Colonic mucosa (tissue), 4 donors: ENCODE results near the gene APLN. TPM values are rescaled to one million over a fixed set of nuclear protein-coding genes. Genes with fewer than 3 reads are reported as not detected.

Source experiments
- DNase-seq: peaks from one replicate; pipeline ENCODE4 v3.0.0-alpha.2; 2020
- H3K27ac ChIP-seq: fragments of 200-600 bp; one replicate; pipeline ENCODE4 v1.8.0; 2021
- H3K27me3 ChIP-seq: fragments of 200-600 bp; one replicate; pipeline ENCODE4 v1.8.0; 2021
- H3K36me3 ChIP-seq: fragments of 200-600 bp; one replicate; pipeline ENCODE4 v1.8.0; 2021
- H3K4me1 ChIP-seq: fragments of 200-600 bp; one replicate; pipeline ENCODE4 v1.8.0; 2021; ENCODE audit warnings: mild to moderate bottlenecking
- H3K4me3 ChIP-seq: fragments of 200-600 bp; one replicate; pipeline ENCODE4 v1.8.0; 2021
- H3K9ac ChIP-seq, 2 donors: one replicate each; pipeline ENCODE4 v1.7.0; 2013; ENCODE audit warnings: control low read depth in 2 of 2, low read depth in 2 of 2, low read length in 2 of 2
- H3K9me3 ChIP-seq: fragments of 200-600 bp; one replicate; pipeline ENCODE4 v1.8.0; 2021
- CTCF ChIP-seq: fragments of 200-600 bp; IDR thresholded peaks from one replicate; pipeline ENCODE4 v1.8.0; 2022; ENCODE audit warnings: antibody characterized with exemption, mild to moderate bottlenecking
- intact Hi-C: fragments of 100-400 bp; cut with DNase I; formaldehyde crosslinking; loops from one replicate; pipeline ENCODE4 v1.14.1; 2022
- total RNA-seq, 2 donors: library from RNA; stranded (reverse); fragmentation: NEBNext Ultra II Directional in 1 of 2; extraction: Animal tissue kit (Norgen Biotek cat#: 25700) in 1 of 2; gene quantifications; one replicate each; pipeline ENCODE4 v1.2.1, GENCODE V29; 2021
- donor health status: healthy.
- donor health status: DM: no; HTN: no; CAD: no.
- donor health status: DM: no; HTN: no; CAD: no.

APLN gene
- total RNA-seq, 2 donors from 2014 or later: 0.15 to 2.7 TPM

DNA sequence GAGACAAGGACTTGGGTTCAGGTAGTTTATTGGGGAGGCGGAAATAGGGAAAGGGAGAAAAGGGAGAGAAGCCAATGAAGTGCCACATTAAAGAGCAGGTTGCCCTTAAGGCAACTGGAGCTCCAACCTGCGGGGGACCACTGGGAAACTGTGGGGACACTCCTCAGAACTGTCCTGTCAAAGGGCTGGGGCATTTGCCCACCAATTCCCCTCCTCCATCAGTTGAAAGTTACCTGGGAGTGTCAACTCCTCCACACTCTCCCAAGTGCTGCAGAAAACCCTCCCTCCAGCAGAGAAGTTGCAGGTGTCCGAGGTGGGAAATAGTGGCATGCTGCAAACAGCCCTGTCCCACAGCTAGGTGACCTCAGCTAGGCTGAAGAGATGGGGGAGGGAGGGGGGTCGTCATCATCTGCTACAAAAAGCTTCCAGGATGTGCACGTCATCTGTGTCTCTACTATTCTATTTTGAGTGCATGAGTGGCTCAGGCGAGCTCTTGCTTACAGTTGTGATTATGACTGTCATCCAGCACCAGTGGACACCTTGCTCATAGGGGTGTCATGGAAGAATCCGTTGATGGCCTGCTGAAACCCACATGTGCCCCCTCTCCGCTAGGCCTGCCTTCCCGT, 42.6 kb upstream of the APLN start:
- no peak overlapping the region for H3K4me3 ChIP-seq
- H3K36me3 ChIP-seq: no peaks in the 10 kb centered on the region
- H3K4me1 ChIP-seq: no peaks in the 10 kb centered on the region
- intact Hi-C loops: no loop called here
- no peaks in the 10 kb centered on the region for H3K9me3 ChIP-seq
- DNase-seq: no peak
- H3K27me3 ChIP-seq: no peaks in the 10 kb centered on the region
- no peak for TF ChIP-seq CTCF
- no peak overlapping the region for H3K9ac ChIP-seq
- H3K27ac ChIP-seq: no peak overlapping the region

DNA sequence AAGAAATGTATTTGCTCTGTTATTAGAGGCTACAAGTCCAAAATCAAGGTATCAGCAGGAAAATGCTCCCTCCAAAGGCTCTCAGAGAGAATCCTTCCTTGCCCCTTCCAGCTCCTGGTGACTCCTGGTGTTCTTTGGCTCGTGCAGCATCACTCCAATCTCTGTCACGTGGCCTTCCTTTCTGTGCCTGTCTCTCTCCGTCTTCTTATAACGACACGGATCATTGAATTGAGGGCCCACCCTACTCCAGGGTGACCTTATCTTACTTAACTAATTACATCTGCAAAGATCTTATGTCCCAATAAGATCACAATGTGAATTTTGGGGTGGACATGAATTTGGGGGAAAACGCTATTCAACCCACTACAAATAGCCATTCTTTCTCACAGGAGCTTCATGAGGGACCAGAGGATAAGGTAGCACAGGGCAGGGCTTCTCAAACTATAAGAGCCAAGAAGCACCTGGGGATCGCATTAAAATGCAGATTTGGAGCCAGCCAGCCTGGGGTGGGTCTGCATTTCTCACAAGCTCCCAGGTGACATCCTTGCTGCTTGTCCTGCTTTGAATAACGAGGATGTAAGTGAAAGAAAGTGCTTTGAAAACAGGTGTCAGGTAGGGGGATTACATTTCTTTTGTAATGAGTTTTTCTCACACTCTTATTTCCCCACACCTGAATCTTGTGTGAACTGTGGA, 41.9 kb upstream of the APLN start:
- H3K4me1 ChIP-seq: no peaks in the 10 kb centered on the region
- intact Hi-C loops: no loop called here
- no peaks in the 10 kb centered on the region for H3K9me3 ChIP-seq
- no peaks in the 10 kb centered on the region for H3K27me3 ChIP-seq
- no peak for TF ChIP-seq CTCF
- H3K4me3 ChIP-seq: no peak overlapping the region
- no peaks in the 10 kb centered on the region for H3K36me3 ChIP-seq
- DNase-seq: no peak
- H3K27ac ChIP-seq: no peak overlapping the region
- H3K9ac ChIP-seq: no peak overlapping the region

GRCh38 chrX:129695937-129696336, 41.2 kb upstream of the APLN start:
- intact Hi-C loops: no loop called here
- DNase-seq: no peak
- TF ChIP-seq CTCF: no peak
- Histone ChIP-seq H3K36me3 (no peaks in the 10 kb centered on the region), H3K9ac (no peak overlapping the region), H3K27ac (no peak overlapping the region), H3K9me3 (no peaks in the 10 kb centered on the region), H3K27me3 (no peaks in the 10 kb centered on the region), H3K4me1 (no peaks in the 10 kb centered on the region), H3K4me3 (no peak overlapping the region)

- Histone ChIP-seq H3K4me3 (no peak overlapping the region), H3K9ac (no peak overlapping the region), H3K9me3 (no peaks in the 10 kb centered on the region), H3K36me3 (no peaks in the 10 kb centered on the region), H3K27ac (no peak overlapping the region), H3K27me3 (no peaks in the 10 kb centered on the region), H3K4me1 (no peaks in the 10 kb centered on the region)
- no peak for TF ChIP-seq CTCF
- intact Hi-C loops: no loop called here
- DNase-seq: no peak
Measured at GRCh38 chrX:129695535-129695934, 40.8 kb upstream of the APLN start.

GRCh38 chrX:129694805-129695204, 40.0 kb upstream of the APLN start:
- no peak for DNase-seq
- intact Hi-C loops: no loop called here
- TF ChIP-seq CTCF: no peak

More at GRCh38 chrX:129694805-129695204, 40.0 kb upstream of the APLN start:
- no peaks in the 10 kb centered on the region for H3K27me3 ChIP-seq
- no peak overlapping the region for H3K4me3 ChIP-seq
- no peak overlapping the region for H3K9ac ChIP-seq
- no peak overlapping the region for H3K27ac ChIP-seq
- H3K9me3 ChIP-seq: no peaks in the 10 kb centered on the region
- H3K4me1 ChIP-seq: no peaks in the 10 kb centered on the region
- no peaks in the 10 kb centered on the region for H3K36me3 ChIP-seq
